ENCODE data around the gene PTPRN.
A peak's percentile ranks its signal among the peaks of the same experiment; 100 is the strongest.

Gene PTPRN

DNA sequence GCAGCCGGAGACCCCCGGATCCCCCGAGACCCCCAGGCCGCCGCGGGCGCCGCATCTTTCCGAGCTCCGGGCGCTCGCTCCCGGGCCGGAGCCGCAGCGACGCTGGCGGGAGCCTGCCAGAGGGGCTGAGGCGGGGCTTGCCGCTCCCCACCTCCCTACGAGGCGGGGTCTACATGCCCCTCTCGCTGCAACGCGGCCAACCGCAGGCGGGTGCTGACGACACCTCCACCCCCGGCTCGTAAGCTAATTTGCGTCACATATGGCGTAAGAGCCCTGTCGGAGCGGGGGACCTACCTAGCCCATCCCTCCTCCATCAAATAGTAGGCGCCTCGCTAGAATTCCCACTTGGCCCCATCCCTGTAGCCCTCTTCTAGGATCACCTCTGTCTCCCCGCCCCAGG lies at the start of gene PTPRN:
PTPRN (minus strand) TSS at position 124 of the 400 bp plus-strand sequence; CDS start at position 55, 69 bp downstream.
- Mint-ChIP-seq H3K36me3 (no peaks in the 10 kb centered on the region), H3K4me3 (no peak within 1 kb of the TSS), H3K27me3 (peaks cover 40% of the 10 kb centered on the region), H3K9me3 (ENCODE audit: low read depth) (no peaks in the 10 kb centered on the region), H3K4me1 (ENCODE audit: low read depth) (peaks cover 9% of the 10 kb centered on the region), H3K27ac (no peak within 1 kb of the TSS)

DNA sequence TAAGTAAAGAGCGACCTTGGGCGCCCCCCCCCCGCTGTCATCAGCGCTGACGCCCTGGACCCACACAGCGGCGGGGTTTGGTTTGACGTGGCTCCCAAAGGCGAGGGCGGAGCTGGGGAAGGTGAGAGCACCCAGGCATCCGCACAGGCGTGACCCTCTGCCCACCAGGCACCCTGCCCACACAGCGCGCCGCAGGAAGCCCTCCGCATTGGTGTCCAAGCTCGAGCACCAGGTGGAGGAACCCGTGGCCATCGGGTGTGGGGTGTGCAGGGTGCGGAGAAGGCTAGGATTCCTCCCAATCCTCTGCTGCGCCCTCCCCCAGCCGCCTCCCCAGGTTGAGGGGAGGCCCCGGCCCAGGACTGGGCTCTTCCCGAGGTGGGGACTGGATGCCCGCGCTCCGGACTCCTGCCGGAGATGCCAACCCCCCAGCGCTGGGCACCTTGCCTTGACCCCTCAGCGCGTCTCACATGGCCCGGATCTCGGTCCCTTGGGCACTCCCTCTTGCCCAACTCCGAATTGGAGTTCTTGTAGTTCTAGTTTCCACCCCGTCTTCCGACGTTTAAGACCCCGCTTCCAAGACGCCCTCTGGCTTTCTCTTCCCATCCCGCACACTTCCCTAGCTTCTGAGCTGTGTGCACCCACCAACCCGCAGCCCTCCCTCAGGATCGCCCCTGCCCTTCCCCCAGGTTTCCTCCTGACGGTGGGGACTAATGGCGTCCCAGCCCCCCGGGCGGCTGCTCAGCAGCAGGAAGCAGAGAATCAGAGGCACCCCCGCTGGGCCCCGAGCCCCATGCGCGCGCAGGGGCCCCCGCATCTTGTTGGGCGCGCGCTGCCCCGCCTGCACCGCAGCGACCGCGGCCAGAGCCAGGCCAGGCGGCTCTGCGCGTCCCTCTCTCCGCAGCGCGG lies 49.2 kb upstream of the PTPRN start:
- peak overlapping the region; percentile 48 for H3K4me3 Mint-ChIP-seq
- H3K9me3 Mint-ChIP-seq (ENCODE audit: low read depth) = no peaks in the 10 kb centered on the region
- H3K27ac Mint-ChIP-seq = no peak overlapping the region
- H3K4me1 Mint-ChIP-seq (ENCODE audit: low read depth) = peaks cover 6% of the 10 kb centered on the region
- H3K36me3 Mint-ChIP-seq = peaks cover 11% of the 10 kb centered on the region
- H3K27me3 Mint-ChIP-seq = peaks cover 26% of the 10 kb centered on the region

DNA sequence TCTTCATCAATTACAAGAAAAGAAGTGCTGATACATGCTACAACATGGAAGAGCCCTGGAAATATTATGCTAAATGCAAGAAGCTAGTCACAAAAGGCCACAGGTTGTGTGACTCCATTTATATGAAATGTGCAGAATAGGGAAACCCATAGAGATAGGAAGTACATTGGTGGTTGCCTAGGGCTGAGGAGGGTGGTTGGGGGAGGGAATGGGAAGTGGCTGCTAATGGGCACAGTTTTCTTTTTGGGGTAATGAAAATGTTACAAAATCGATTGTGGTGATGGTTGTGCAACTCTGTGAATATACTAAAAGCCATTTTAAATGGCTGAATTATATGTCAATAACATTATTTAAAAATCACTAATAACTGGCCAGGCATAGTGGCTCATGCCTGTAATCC lies 47.6 kb upstream of the PTPRN start:
- Mint-ChIP-seq H3K9me3 (ENCODE audit: low read depth) (no peaks in the 10 kb centered on the region), H3K27ac (no peak overlapping the region), H3K27me3 (peaks cover 26% of the 10 kb centered on the region), H3K36me3 (peaks cover 9% of the 10 kb centered on the region), H3K4me1 (ENCODE audit: low read depth) (peaks cover 6% of the 10 kb centered on the region), H3K4me3 (peak overlapping the region; percentile 38)

DNA sequence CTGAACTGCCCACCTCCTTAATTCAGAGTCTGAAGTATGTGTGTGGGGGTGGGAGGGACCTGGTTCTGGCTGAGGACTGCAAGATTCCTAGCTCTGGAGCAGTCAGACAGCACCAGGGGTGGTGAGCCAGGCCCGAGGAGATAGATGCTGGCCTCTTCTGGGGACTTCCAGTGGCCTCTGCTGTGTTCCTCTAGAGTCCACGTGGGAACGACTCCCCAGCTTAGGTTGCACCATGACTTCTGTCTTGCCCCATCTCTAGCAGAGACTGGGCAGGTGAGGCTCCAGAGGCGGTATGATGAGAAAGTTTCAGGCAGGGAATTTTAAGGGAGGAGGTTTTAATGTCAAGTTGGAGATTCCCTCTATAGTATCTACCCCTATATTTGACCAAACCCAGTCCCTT lies 45.4 kb upstream of the PTPRN start:
- Mint-ChIP-seq H3K4me3 (no peak overlapping the region), H3K9me3 (ENCODE audit: low read depth) (no peaks in the 10 kb centered on the region), H3K27me3 (peaks cover 22% of the 10 kb centered on the region), H3K27ac (no peak overlapping the region), H3K4me1 (ENCODE audit: low read depth) (peaks cover 6% of the 10 kb centered on the region), H3K36me3 (no peaks in the 10 kb centered on the region)

DNA sequence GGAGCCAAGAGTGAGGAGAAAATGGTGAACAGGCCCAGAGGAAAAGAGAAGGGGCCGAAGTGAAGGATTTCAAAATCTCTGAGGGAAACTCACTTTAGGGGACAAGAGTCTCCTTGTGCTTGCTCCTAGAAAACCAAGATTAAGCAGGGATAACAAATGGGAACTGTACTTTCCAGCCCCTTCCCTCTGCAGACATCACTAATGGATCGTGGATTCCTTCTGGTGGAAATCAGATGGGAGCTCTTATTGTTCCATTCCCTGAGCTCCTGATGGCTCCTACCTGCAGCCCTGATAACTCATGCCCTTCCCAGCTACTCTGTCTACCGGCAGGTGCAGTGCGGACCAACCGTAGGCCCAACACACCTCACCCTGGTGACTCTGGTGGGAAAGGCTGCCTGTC lies 43.9 kb upstream of the PTPRN start:
- H3K4me3 Mint-ChIP-seq = no peak overlapping the region
- no peaks in the 10 kb centered on the region for H3K9me3 Mint-ChIP-seq (ENCODE audit: low read depth)
- no peak overlapping the region for H3K27ac Mint-ChIP-seq
- H3K36me3 Mint-ChIP-seq = peaks cover 2% of the 10 kb centered on the region
- H3K4me1 Mint-ChIP-seq (ENCODE audit: low read depth) = peaks cover 3% of the 10 kb centered on the region
- H3K27me3 Mint-ChIP-seq = peaks cover 24% of the 10 kb centered on the region

DNA sequence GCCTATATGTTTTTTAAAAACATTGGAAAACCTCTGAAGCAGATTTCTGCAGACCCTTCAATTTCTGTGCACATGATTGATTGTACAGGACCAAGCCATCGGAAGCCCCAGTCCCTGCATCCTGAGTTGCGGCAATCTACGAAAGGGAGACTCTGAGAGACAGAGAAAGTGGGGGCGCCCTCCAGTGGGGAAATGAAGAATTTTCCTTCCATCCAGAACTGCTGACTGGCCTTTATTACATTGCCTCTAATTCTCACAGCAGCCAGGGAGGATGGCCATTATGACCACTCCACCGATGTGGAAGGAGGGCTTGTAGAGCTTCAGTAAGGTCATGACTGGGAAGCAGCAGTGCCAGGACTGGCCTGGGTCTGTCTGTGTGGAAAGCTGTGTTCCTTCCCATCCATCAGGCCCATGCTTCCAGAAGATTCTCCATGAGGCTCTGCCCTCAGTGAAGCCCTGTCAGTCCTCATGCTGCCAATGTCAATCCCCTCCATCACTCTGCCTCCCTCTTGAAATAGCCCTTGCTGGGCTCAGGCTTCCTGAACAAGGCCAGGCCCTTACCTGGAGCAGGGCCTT lies 43.3 kb upstream of the PTPRN start:
- H3K27me3 Mint-ChIP-seq = peaks cover 24% of the 10 kb centered on the region
- H3K9me3 Mint-ChIP-seq (ENCODE audit: low read depth) = no peaks in the 10 kb centered on the region
- no peak overlapping the region for H3K27ac Mint-ChIP-seq
- H3K36me3 Mint-ChIP-seq = peaks cover 4% of the 10 kb centered on the region
- no peak overlapping the region for H3K4me3 Mint-ChIP-seq
- no peaks in the 10 kb centered on the region for H3K4me1 Mint-ChIP-seq (ENCODE audit: low read depth)

DNA sequence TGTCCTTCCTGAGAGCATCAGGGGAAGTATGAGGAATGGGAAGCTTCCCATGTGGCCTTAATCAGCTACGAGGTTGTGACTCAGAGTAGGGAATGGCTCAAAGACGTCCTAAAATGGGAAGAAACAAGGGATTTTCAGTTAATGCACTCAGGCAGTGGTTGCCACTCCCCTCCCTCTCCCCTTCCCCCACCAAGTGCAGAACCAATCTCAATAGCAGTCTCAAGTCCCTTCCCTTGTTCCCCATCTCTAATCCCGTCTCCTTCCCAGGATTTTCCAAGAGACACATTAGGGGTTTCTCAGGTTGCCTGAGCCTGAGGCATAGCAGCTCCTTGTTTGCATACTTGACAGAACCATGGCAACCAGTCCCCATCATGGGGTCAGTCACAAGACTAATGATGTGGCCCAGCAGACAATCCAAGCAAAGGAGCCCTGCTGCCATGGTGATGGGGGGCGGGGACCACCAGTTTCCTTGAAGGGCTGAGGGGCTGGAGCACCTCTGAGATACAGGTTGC lies 41.6 kb upstream of the PTPRN start:
- Mint-ChIP-seq H3K4me3 (no peak overlapping the region), H3K36me3 (peaks cover 4% of the 10 kb centered on the region), H3K27me3 (peaks cover 19% of the 10 kb centered on the region), H3K27ac (no peak overlapping the region), H3K4me1 (ENCODE audit: low read depth) (no peaks in the 10 kb centered on the region), H3K9me3 (ENCODE audit: low read depth) (no peaks in the 10 kb centered on the region)

DNA sequence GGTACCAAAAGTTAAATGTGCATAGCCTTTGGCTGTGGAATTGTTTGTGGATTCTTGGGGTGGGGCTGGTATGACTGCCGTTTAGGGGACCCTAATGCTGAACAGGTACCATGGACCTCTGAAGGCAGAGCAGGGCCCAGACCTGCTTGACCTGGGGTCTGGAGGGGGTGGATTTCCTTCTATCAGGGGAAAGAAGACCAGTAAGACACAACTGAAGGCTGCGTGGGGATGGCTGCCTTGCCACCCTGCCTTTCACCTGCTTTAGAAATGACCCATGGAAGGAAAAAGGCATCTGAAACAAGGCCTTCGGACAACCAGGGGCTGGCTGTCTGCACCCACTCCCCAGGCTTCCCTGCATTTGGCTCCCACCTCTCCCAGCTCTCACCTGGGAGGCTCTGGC lies 41.0 kb upstream of the PTPRN start:
- Mint-ChIP-seq H3K4me3 (no peak overlapping the region), H3K27ac (no peak overlapping the region), H3K27me3 (peaks cover 20% of the 10 kb centered on the region), H3K9me3 (ENCODE audit: low read depth) (no peaks in the 10 kb centered on the region), H3K36me3 (peaks cover 4% of the 10 kb centered on the region), H3K4me1 (ENCODE audit: low read depth) (no peaks in the 10 kb centered on the region)

DNA sequence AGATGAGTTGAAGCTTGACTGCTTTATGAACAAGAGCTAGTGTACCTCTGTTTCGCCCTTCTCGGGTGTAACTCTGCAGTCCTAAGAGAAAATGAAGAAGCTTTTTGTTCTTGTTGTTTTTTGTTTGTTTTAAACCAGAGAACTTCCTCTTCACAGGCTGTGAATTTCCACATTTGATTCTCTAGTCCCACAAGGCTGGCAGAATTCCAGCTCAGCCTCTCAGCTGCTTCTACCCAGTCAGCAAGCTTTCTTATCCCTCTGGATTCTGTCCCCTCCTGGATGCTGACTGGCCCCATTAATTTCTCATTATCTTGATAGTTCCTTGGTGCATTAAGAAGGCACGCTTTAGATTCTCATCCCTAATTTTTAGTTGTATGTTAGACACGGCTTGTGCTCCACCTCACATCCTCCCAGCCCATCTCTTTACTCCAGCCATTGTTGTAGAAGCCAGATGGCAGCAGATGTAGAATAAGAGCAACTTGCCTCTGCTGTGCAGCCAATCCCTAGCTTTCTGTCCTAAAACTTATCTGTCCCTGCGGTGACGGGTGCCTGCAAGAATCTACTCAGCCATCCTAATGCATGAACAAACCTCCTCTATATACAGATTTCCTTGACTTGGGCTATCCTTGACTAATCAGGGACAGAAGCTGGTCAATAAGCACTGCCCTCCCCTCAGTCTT lies 35.7 kb upstream of the PTPRN start:
- peaks cover 12% of the 10 kb centered on the region for H3K27me3 Mint-ChIP-seq

DNA sequence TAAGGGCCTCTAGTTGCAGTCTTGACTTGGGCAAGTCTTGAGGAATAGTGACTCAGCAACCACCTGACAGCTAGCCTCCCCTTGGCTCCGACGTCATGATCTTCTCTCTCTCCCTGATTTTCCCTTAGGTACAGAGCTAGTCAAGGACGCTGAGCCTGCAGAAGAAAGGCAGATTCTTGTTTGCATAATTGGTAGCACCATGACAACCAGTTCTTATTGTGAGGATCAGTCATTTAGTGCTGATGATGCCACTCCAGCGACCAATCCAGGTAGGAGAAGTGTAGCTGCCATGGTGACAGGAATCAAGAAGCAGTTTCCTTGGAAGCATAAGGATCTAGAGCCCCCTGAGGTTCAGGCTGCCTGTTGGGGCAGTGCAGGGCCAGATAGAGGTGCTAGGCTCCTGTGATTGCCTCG lies 26.2 kb upstream of the PTPRN start:
- Mint-ChIP-seq H3K9me3 (ENCODE audit: low read depth) (no peaks in the 10 kb centered on the region), H3K4me3 (no peak overlapping the region), H3K27ac (no peak overlapping the region), H3K36me3 (peaks cover 13% of the 10 kb centered on the region), H3K4me1 (ENCODE audit: low read depth) (peaks cover 2% of the 10 kb centered on the region), H3K27me3 (peaks cover 41% of the 10 kb centered on the region)

More for the DNA sequence above, 35.7 kb upstream of the PTPRN start:
- Mint-ChIP-seq H3K36me3 (peaks cover 4% of the 10 kb centered on the region), H3K27ac (no peak overlapping the region), H3K9me3 (ENCODE audit: low read depth) (no peaks in the 10 kb centered on the region), H3K4me1 (ENCODE audit: low read depth) (no peaks in the 10 kb centered on the region), H3K4me3 (no peak overlapping the region)

DNA sequence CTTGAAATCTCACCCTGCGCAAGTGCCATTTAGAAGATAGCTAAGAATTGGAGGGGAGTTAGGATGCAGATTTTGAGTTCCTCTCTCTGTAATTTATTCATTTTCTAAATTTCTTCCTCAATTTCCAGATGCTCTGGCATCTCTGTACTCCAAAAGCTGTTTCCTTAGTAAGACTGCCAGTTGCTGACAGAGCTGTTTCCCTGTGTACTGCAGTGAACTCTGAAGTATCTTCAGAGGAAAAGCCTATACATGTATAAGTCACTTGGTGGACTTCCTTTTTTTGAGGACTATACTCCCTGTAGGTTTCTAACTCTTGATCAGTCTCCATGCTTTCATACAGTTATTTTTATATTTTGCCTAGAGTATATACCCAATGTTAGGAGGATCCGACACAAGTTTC lies 24.9 kb upstream of the PTPRN start:
- peaks cover 9% of the 10 kb centered on the region for H3K36me3 Mint-ChIP-seq
- no peak overlapping the region for H3K27ac Mint-ChIP-seq
- peaks cover 40% of the 10 kb centered on the region for H3K27me3 Mint-ChIP-seq
- no peaks in the 10 kb centered on the region for H3K9me3 Mint-ChIP-seq (ENCODE audit: low read depth)
- peaks cover 2% of the 10 kb centered on the region for H3K4me1 Mint-ChIP-seq (ENCODE audit: low read depth)
- H3K4me3 Mint-ChIP-seq = no peak overlapping the region

DNA sequence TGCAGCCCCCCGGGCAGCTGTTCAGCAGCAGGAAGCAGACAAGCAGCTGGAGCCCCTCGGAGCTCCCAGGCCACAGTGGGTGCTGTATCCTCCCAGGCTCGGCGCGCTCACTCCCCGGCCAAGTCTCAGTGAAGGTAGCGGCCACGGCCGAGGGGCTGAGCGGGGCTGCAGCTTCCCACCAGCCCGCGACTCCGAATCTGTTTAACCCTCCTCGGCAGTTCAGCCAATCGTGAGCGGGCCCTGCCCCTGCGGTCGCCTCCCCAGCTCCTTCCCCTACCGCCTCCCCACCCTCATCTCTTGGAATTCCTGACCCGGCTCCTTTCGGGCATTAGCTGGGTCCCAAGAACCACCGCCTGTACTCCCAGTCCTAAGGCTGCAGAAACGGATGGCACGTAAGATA lies 23.3 kb upstream of the PTPRN start, which contains the start of gene RESP18:
RESP18 (minus strand) TSS at position 203 of the 400 bp plus-strand sequence.
- H3K27ac Mint-ChIP-seq = no peak within 1 kb of the TSS
- peaks cover 2% of the 10 kb centered on the region for H3K4me1 Mint-ChIP-seq (ENCODE audit: low read depth)
- H3K27me3 Mint-ChIP-seq = peaks cover 39% of the 10 kb centered on the region
- no peak within 1 kb of the TSS for H3K4me3 Mint-ChIP-seq
- H3K9me3 Mint-ChIP-seq (ENCODE audit: low read depth) = no peaks in the 10 kb centered on the region
- peaks cover 9% of the 10 kb centered on the region for H3K36me3 Mint-ChIP-seq

DNA sequence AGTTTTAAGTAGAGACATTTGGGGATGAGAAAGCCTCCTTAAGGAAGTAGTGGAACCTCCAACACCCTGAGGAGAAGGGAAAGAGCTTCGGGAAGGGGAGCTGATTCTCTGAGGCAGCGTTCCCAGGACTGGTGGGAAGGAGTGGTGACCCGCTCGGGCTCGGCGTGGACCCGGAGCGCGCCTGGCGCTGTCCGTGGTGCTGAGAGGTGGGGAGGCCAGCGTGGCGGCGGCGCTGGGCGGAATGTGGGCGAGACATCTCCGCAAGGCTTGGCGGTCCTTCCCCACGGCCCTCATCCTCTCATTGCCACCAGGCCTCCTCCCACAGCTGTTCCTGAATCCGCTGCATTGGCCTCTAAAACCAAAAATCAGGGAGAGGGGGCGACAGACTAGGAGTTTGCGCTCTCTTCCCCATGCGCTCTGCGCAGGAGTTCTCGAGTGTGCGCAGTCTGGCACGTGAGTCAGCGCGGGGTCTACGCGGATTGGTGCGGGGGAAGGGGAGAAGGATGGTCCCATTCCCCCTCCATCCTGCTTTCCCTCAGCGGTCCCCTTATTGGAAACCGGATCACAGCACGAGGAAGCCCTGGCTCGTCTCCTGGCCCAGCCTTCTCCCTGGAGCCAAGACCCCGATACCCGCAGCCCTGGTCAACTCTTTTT lies 22.5 kb upstream of the PTPRN start:
- Mint-ChIP-seq H3K36me3 (peaks cover 9% of the 10 kb centered on the region), H3K4me3 (no peak overlapping the region), H3K27ac (no peak overlapping the region), H3K4me1 (ENCODE audit: low read depth) (peaks cover 2% of the 10 kb centered on the region), H3K27me3 (peaks cover 36% of the 10 kb centered on the region), H3K9me3 (ENCODE audit: low read depth) (no peaks in the 10 kb centered on the region)

DNA sequence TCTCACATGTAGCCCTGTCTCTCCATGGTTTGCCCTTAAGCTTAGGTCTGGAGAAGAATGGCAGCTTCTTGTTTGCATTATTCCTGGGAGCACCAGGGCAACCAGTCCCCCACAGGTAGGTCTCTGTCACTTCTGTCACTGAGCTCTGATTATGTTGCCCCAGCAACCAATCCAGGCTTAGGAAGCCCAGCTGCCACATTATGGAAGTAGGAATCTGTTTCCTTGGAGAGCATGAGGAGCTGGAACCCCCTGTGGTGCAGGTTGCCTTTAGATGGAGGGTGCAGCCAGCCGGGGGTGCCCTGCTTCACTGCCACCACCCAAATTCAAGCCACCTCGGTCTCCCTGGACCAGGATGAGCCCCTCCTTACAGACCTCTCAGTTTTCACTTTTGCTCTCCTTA lies 18.5 kb upstream of the PTPRN start:
- Mint-ChIP-seq H3K9me3 (ENCODE audit: low read depth) (no peaks in the 10 kb centered on the region), H3K27me3 (peaks cover 28% of the 10 kb centered on the region)

More for the DNA sequence above, 18.5 kb upstream of the PTPRN start:
- Mint-ChIP-seq H3K27ac (no peak overlapping the region), H3K4me1 (ENCODE audit: low read depth) (peaks cover 2% of the 10 kb centered on the region), H3K4me3 (no peak overlapping the region), H3K36me3 (peaks cover 5% of the 10 kb centered on the region)
